GM12892 (cell line): ENCODE data around the gene PFN2.

Source experiments
- POLR2A ChIP-seq: IDR thresholded peaks from 2 replicates; pipeline ENCODE4 v1.6.1; 2011; ENCODE audit warnings: low read depth, low read length, control low read depth
- TAF1 ChIP-seq: IDR thresholded peaks from 2 replicates; pipeline ENCODE4 v1.6.1; 2011; ENCODE audit warnings: low read depth, mild to moderate bottlenecking, control low read depth, low read length, borderline replicate concordance

- TF ChIP-seq POLR2A (no peak), TAF1 (no peak)
These were observed 13.2 kb downstream of the PFN2 start for GRCh38 chr3:149957361-149958125.
